Osteoblast (primary cell): ENCODE measurements around the gene MAPK8. TPM values are rescaled to one million over a fixed set of nuclear protein-coding genes. Genes with fewer than 3 reads are reported as not detected.

ENCODE experiments used
- DNase-seq: peaks from one replicate; pipeline ENCODE4 v3.0.0; 2011; ENCODE audit warnings: low spot score, mixed read lengths; ENCODE audit not compliant: insufficient read length; ENCODE audit errors: missing footprints
- H2AFZ ChIP-seq: 2 replicates; pipeline ENCODE4 v1.6.0; 2011; ENCODE audit warnings: mild to moderate bottlenecking, low read length
- H3K27ac ChIP-seq: 2 replicates; pipeline ENCODE4 v1.5.1; 2011; ENCODE audit warnings: mild to moderate bottlenecking, low read depth, low read length, moderate library complexity
- H3K27me3 ChIP-seq: 2 replicates; pipeline ENCODE4 v1.6.0; 2012; ENCODE audit warnings: mild to moderate bottlenecking, control low read depth, inconsistent platforms, low read length, moderate library complexity; ENCODE audit not compliant: insufficient read depth
- H3K36me3 ChIP-seq: 2 replicates; pipeline ENCODE4 v1.5.1; 2011; ENCODE audit warnings: mild to moderate bottlenecking, low read length, control low read depth, moderate library complexity; ENCODE audit not compliant: insufficient read depth
- H3K4me1 ChIP-seq: 2 replicates; pipeline ENCODE4 v1.5.1; 2011; ENCODE audit warnings: mild to moderate bottlenecking, low read length, control low read depth, moderate library complexity; ENCODE audit not compliant: insufficient read depth
- H3K4me2 ChIP-seq: 2 replicates; pipeline ENCODE4 v1.6.0; 2011; ENCODE audit warnings: mild to moderate bottlenecking, low read length; ENCODE audit not compliant: insufficient read depth
- H3K4me3 ChIP-seq: fragments of 200-600 bp; sonication (generic); 3 replicates; pipeline ENCODE4 v1.5.1; 2012; ENCODE audit warnings: mild to moderate bottlenecking, low read length, inconsistent platforms; ENCODE audit not compliant: insufficient read depth
- H3K79me2 ChIP-seq: 2 replicates; pipeline ENCODE4 v1.6.0; 2012; ENCODE audit warnings: mild to moderate bottlenecking, low read length, control low read depth, inconsistent platforms; ENCODE audit not compliant: insufficient read depth
- H3K9me3 ChIP-seq: 2 replicates; pipeline ENCODE4 v1.5.1; 2011; ENCODE audit warnings: low read depth, low read length, control low read depth
- H4K20me1 ChIP-seq: 2 replicates; pipeline ENCODE4 v1.6.0; 2012; ENCODE audit warnings: mild to moderate bottlenecking, low read length, control low read depth; ENCODE audit not compliant: insufficient read depth
- total RNA-seq: library from RNA; depleted of rRNA; stranded (reverse); fragments of >200 nt; gene quantifications from 2 replicates; pipeline ENCODE4 v1.2.3, GENCODE V29; 2012
- TF ChIP-seq, protein P1 (sequence below): IDR thresholded peaks from 2 replicates; pipeline ENCODE4 v1.5.1; 2011; ENCODE audit warnings: mild to moderate bottlenecking, low read depth, low read length, moderate library complexity; ENCODE audit errors: extremely low read depth

Gene MAPK8
- total RNA-seq, 1 donor = 55.7 TPM

DNA sequence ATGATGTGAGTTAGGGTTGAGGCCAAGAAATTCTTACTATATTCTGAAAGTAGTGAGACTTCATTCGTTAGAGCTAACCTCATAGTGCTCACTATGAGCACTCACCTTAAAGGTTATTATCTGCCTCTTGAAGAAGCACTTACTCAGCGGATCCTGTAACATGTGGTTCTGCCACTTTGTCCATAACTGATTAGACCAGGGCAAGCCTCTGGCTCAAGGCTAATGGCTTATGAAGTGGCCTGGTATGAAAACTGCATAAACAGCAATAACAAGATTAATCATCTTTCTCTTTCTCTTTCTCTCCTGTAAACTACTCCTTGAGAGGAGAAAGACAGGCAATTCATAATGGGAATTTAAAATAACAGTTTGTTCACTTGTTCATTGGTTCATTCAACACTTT lies 82.8 kb downstream of the MAPK8 start:
- no peak overlapping the region for H3K27ac ChIP-seq
- H3K4me2 ChIP-seq = no peak overlapping the region
- H3K79me2 ChIP-seq = peaks cover 42% of the 10 kb centered on the region
- TF ChIP-seq, protein P1, sequence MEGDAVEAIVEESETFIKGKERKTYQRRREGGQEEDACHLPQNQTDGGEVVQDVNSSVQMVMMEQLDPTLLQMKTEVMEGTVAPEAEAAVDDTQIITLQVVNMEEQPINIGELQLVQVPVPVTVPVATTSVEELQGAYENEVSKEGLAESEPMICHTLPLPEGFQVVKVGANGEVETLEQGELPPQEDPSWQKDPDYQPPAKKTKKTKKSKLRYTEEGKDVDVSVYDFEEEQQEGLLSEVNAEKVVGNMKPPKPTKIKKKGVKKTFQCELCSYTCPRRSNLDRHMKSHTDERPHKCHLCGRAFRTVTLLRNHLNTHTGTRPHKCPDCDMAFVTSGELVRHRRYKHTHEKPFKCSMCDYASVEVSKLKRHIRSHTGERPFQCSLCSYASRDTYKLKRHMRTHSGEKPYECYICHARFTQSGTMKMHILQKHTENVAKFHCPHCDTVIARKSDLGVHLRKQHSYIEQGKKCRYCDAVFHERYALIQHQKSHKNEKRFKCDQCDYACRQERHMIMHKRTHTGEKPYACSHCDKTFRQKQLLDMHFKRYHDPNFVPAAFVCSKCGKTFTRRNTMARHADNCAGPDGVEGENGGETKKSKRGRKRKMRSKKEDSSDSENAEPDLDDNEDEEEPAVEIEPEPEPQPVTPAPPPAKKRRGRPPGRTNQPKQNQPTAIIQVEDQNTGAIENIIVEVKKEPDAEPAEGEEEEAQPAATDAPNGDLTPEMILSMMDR = no peak
- no peak overlapping the region for H2AFZ ChIP-seq
- no peak for DNase-seq
- H3K36me3 ChIP-seq = no peaks in the 10 kb centered on the region
- H3K9me3 ChIP-seq = no peaks in the 10 kb centered on the region
- H4K20me1 ChIP-seq = peaks cover 13% of the 10 kb centered on the region
- no peak overlapping the region for H3K4me3 ChIP-seq
- H3K4me1 ChIP-seq = peaks cover 10% of the 10 kb centered on the region
- H3K27me3 ChIP-seq = no peaks in the 10 kb centered on the region

- no peak overlapping the region for H3K27ac ChIP-seq
- peaks cover 13% of the 10 kb centered on the region for H4K20me1 ChIP-seq
- H2AFZ ChIP-seq = no peak overlapping the region
- peaks cover 38% of the 10 kb centered on the region for H3K79me2 ChIP-seq
- H3K4me1 ChIP-seq = peaks cover 10% of the 10 kb centered on the region
- H3K9me3 ChIP-seq = no peaks in the 10 kb centered on the region
- TF ChIP-seq, protein P1 = no peak
- H3K36me3 ChIP-seq = no peaks in the 10 kb centered on the region
- no peak overlapping the region for H3K4me2 ChIP-seq
- DNase-seq = no peak
- H3K27me3 ChIP-seq = no peaks in the 10 kb centered on the region
- H3K4me3 ChIP-seq = no peak overlapping the region
Observed at GRCh38 chr10:48389846-48390557, 83.5 kb downstream of the MAPK8 start.

DNA sequence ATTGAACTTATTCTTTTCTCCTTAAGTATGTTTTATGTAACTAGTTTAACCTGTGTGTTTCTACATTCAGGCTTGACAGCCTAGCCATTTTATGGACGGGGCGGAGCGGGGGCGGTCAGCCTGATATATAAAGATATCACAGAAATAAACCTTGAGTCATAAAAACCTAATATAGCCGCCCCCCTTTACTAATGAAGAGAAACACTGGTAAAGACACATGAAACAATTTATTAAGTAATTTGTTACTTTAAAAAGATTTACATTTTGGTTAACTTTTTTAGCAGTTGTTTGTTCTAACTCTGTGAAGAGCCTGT lies 84.0 kb downstream of the MAPK8 start:
- H3K4me1 ChIP-seq = peaks cover 10% of the 10 kb centered on the region
- no peaks in the 10 kb centered on the region for H3K27me3 ChIP-seq
- H2AFZ ChIP-seq = no peak overlapping the region
- no peak overlapping the region for H3K4me2 ChIP-seq
- H3K36me3 ChIP-seq = no peaks in the 10 kb centered on the region
- peaks cover 38% of the 10 kb centered on the region for H3K79me2 ChIP-seq
- H4K20me1 ChIP-seq = peaks cover 13% of the 10 kb centered on the region
- no peaks in the 10 kb centered on the region for H3K9me3 ChIP-seq
- H3K27ac ChIP-seq = no peak overlapping the region
- TF ChIP-seq, protein P1 = no peak
- H3K4me3 ChIP-seq = no peak overlapping the region
- no peak for DNase-seq

GRCh38 chr10:48390933-48391845 lies 84.7 kb downstream of the MAPK8 start:
- Histone ChIP-seq H2AFZ (no peak overlapping the region), H4K20me1 (peaks cover 13% of the 10 kb centered on the region), H3K4me1 (peaks cover 10% of the 10 kb centered on the region), H3K36me3 (no peaks in the 10 kb centered on the region), H3K79me2 (peaks cover 38% of the 10 kb centered on the region), H3K9me3 (no peaks in the 10 kb centered on the region), H3K27me3 (no peaks in the 10 kb centered on the region), H3K4me3 (no peak overlapping the region), H3K27ac (no peak overlapping the region), H3K4me2 (no peak overlapping the region)
- TF ChIP-seq, protein P1 = no peak
- DNase-seq = no peak
